H1 (cell line): Measurements from ENCODE around the gene ALK. TPM values are rescaled to one million over a fixed set of nuclear protein-coding genes. Genes with fewer than 3 reads are reported as not detected.

ENCODE experiments used
- ATF2 ChIP-seq: IDR thresholded peaks from 2 replicates; pipeline ENCODE4 v1.6.1; 2012; ENCODE audit warnings: low read length, inconsistent platforms
- CBX8 ChIP-seq: fragments of 300-800, 300-1000 bp; sonication (generic); IDR thresholded peaks from 2 replicates; pipeline ENCODE4 v1.7.1; 2016; ENCODE audit warnings: low read depth, low read length, borderline replicate concordance
- JUN ChIP-seq: IDR thresholded peaks from 2 replicates; pipeline ENCODE4 v1.6.1; 2011; ENCODE audit warnings: low read depth, mild to moderate bottlenecking, improper control_type of control experiment, low read length
- polyA plus RNA-seq, 7 experiments: library from polyadenylated mRNA; depleted of rRNA in 3 of 7; stranded (reverse) in 5 of 7; unstranded in 2 of 7; fragments of >200 nt in 5 of 7; fragments of 200-250 nt in 2 of 7; gene quantifications; 1 replicate in 5 of 7; 2 replicates in 1 of 7; 4 replicates in 1 of 7; pipeline versions ENCODE4 v1.2.1 to v1.2.3, GENCODE V29; 2011 to 2013; ENCODE audit warnings: missing spikeins in 2 of 7, mixed read lengths in 2 of 7
- total RNA-seq: library from RNA; stranded (reverse); fragmentation: NEBNext Ultra II Directional; extraction: Animal tissue kit (Norgen Biotek cat#: 25700); gene quantifications from 2 replicates; pipeline ENCODE4 v1.2.1, GENCODE V29; 2021

The ALK gene
- total and polyA plus RNA-seq, 2 of the 8 experiments (the other 6 are each of a cell fraction or from before 2014, with no cell fraction given) = 0.02 to 0.09 TPM

DNA sequence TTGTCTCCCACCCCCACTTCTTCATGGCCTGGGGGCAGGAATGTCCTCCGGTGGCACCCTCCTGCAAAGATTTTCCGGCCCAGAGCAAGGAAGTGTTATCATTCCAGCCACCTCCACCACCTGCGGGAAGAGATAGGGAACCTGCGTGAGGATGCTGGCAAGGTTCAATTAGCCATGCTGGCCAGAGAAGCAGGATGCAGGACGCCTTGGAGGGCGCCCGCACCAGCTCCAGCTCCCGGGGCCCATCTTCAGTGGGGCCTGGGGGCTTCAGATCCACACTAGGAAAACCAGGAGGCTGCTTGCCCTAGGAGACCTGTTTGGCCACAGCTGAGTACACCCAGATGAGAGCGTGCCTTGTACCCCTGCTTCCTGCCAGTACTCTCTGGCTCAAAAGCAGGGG lies 692.4 kb downstream of the ALK start (continued):
- TF ChIP-seq ATF2 = no peak
- no peak for TF ChIP-seq CBX8
- TF ChIP-seq JUN = no peak
- TF ChIP-seq, all 59 proteins: peak for 0
